Measurements from ENCODE around the gene PIP5KL1. TPM values are rescaled to one million over a fixed set of nuclear protein-coding genes. Genes with fewer than 3 reads are reported as not detected.

Gene PIP5KL1
- polyA plus RNA-seq, 3 donors, result 0.31 to 0.57 (median 0.39) TPM

DNA sequence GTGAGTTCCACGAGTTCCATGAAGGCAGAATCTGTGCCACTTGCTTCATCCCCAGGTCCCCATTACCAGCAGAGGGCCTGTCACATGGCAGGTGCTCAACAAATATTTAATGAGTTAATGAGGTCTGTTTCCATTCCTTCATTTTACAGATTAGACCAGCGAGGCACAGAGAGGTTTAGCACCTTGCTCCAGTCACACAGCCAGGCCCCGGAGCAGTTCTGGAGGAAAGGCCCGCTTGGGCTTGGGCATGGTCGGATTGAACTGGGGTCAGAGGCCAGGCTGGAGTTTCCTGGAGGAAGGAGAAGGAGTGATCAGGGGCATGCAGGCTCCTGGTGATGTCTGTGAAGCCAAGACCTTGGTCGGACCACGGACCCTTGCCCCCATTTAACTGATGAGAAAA lies 9.8 kb downstream of the PIP5KL1 start:
- H3K4me3 ChIP-seq (replicated peaks in 1 of 3; ENCODE audit: low read depth in 2 of 3, low read length in 3 of 3), result no peak overlapping the region
- H4K20me1 ChIP-seq (ENCODE audit: insufficient read depth, low read length), result no peaks in the 10 kb centered on the region
- no peaks in the 10 kb centered on the region for H3K36me3 ChIP-seq (replicated peaks in 1 of 2; ENCODE audit: control insufficient read depth in 1 of 2, insufficient read depth in 2 of 2, low read length in 2 of 2)
- TF ChIP-seq, protein P1, sequence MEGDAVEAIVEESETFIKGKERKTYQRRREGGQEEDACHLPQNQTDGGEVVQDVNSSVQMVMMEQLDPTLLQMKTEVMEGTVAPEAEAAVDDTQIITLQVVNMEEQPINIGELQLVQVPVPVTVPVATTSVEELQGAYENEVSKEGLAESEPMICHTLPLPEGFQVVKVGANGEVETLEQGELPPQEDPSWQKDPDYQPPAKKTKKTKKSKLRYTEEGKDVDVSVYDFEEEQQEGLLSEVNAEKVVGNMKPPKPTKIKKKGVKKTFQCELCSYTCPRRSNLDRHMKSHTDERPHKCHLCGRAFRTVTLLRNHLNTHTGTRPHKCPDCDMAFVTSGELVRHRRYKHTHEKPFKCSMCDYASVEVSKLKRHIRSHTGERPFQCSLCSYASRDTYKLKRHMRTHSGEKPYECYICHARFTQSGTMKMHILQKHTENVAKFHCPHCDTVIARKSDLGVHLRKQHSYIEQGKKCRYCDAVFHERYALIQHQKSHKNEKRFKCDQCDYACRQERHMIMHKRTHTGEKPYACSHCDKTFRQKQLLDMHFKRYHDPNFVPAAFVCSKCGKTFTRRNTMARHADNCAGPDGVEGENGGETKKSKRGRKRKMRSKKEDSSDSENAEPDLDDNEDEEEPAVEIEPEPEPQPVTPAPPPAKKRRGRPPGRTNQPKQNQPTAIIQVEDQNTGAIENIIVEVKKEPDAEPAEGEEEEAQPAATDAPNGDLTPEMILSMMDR (IDR thresholded peaks at IDR 0.05), result no peak
- H3K4me1 ChIP-seq (ENCODE audit: control insufficient read depth in 1 of 2, insufficient read depth in 2 of 2, low read length in 2 of 2), result peaks cover 53 to 59% of the 10 kb centered on the region in 2 donors
- peaks cover 0 to 31% of the 10 kb centered on the region in 2 donors for H3K27me3 ChIP-seq (ENCODE audit: control insufficient read depth in 2 of 2, insufficient read depth in 2 of 2, low read length in 2 of 2)
- Mint-ChIP-seq H3K4me3 (no peak overlapping the region), H3K36me3 (no peaks in the 10 kb centered on the region), H3K27me3 (ENCODE audit: low read depth in 3 of 3) (peaks cover 34 to 45% (median 40%) of the 10 kb centered on the region in 3 donors), H3K27ac (peak overlapping the region; percentile 57 to 96 (median 90)), H3K9me3 (peaks cover 0 to 2% (median 0%) of the 10 kb centered on the region in 7 donors), H3K4me1 (peaks cover 52% of the 10 kb centered on the region)
- no peaks in the 10 kb centered on the region for H3K9me3 ChIP-seq (replicated peaks in 1 of 2; ENCODE audit: control insufficient read depth in 1 of 2, insufficient read depth in 1 of 2, low read length in 2 of 2)
- intact Hi-C loops (cut with micrococcal nuclease), result loop anchor here (5.0 to 10.0 kb wide), 3 partner anchors 38 to 418 kb away; no protein-coding TSS in a partner anchor
- peak overlapping the region in 1 of 2 donors; percentile 93 for H3K27ac ChIP-seq (ENCODE audit: low read depth in 1 of 2, low read length in 2 of 2)
- WGBS (ENCODE audit: insufficient coverage), result 100% methylated on average over 5 of the region's 7 CpGs
- H2AFZ ChIP-seq (ENCODE audit: insufficient read depth, low read depth, low read length, poor library complexity, severe bottlenecking), result no peak overlapping the region
- no peak overlapping the region for H3K4me2 ChIP-seq (replicated peaks; ENCODE audit: extremely low read depth, low read length, poor library complexity, severe bottlenecking)
- H3K79me2 ChIP-seq (ENCODE audit: insufficient read depth, low read length), result no peaks in the 10 kb centered on the region
- DNase-seq, result no peak
- H3K9ac ChIP-seq (ENCODE audit: insufficient read depth, low read length, poor library complexity, severe bottlenecking), result no peak overlapping the region

- peak overlapping the region in 1 of 3 experiments; percentile 27 for H3K4me3 ChIP-seq (replicated peaks in 1 of 3; ENCODE audit: low read depth in 2 of 3, low read length in 3 of 3)
- no peaks in the 10 kb centered on the region for H3K9me3 ChIP-seq (replicated peaks in 1 of 2; ENCODE audit: control insufficient read depth in 1 of 2, insufficient read depth in 1 of 2, low read length in 2 of 2)
- H3K27me3 Mint-ChIP-seq (ENCODE audit: low read depth in 3 of 3), result peaks cover 23 to 32% (median 25%) of the 10 kb centered on the region in 3 donors
- H3K9ac ChIP-seq (ENCODE audit: insufficient read depth, low read length, poor library complexity, severe bottlenecking), result peak overlapping the region; percentile 61
- peaks cover 0 to 17% of the 10 kb centered on the region in 2 donors for H3K27me3 ChIP-seq (ENCODE audit: control insufficient read depth in 2 of 2, insufficient read depth in 2 of 2, low read length in 2 of 2)
- peaks cover 63% of the 10 kb centered on the region for H3K4me1 Mint-ChIP-seq
- peaks cover 57 to 67% of the 10 kb centered on the region in 2 donors for H3K4me1 ChIP-seq (ENCODE audit: control insufficient read depth in 1 of 2, insufficient read depth in 2 of 2, low read length in 2 of 2)
- no peak overlapping the region for H2AFZ ChIP-seq (ENCODE audit: insufficient read depth, low read depth, low read length, poor library complexity, severe bottlenecking)
- peaks cover 0 to 1% (median 0%) of the 10 kb centered on the region in 7 donors for H3K9me3 Mint-ChIP-seq
- H3K27ac ChIP-seq (ENCODE audit: low read depth in 1 of 2, low read length in 2 of 2), result peak overlapping the region; percentile 85 to 93
- H3K36me3 Mint-ChIP-seq, result no peaks in the 10 kb centered on the region
- H3K4me2 ChIP-seq (replicated peaks; ENCODE audit: extremely low read depth, low read length, poor library complexity, severe bottlenecking), result peak overlapping the region; percentile 49
- DNase-seq, result peak; percentile 95 to 100 (median 96)
- TF ChIP-seq, protein P1 (IDR thresholded peaks at IDR 0.05), result no peak
- WGBS (ENCODE audit: insufficient coverage), result 28% methylated on average over 5 of the region's 8 CpGs
- no peaks in the 10 kb centered on the region for H3K79me2 ChIP-seq (ENCODE audit: insufficient read depth, low read length)
- peak overlapping the region; percentile 51 to 68 for H3K4me3 Mint-ChIP-seq
- H3K27ac Mint-ChIP-seq, result peak overlapping the region; percentile 96 to 100 (median 97)
- no peaks in the 10 kb centered on the region for H4K20me1 ChIP-seq (ENCODE audit: insufficient read depth, low read length)
- intact Hi-C loops (cut with micrococcal nuclease), result loop anchor here (1.0 to 5.0 kb wide), 8 partner anchors 21 to 697 kb away; partner anchors contain the start of genes TOR2A (in 2 of the 2), CDK9 (in 1 of the 2), SH2D3C (in 1 of the 2) and ST6GALNAC6 (in 1 of the 2)
- H3K36me3 ChIP-seq (replicated peaks in 1 of 2; ENCODE audit: control insufficient read depth in 1 of 2, insufficient read depth in 2 of 2, low read length in 2 of 2), result no peaks in the 10 kb centered on the region
These were observed 11.2 kb downstream of the PIP5KL1 start for GRCh38 chr9:127919253-127919815.
